ENCODE results near the gene GANAB. TPM values are rescaled to one million over a fixed set of nuclear protein-coding genes. Genes with fewer than 3 reads are reported as not detected.

GANAB gene
- total RNA-seq, 3 donors from 2014 or later (not counting 1 experiment from before 2014, with no cell fraction given): 236 to 275 (median 246) TPM

GRCh38 chr11:62644220-62644619, 2.2 kb downstream of the GANAB start:
- intact Hi-C loops (cut with micrococcal nuclease): no loop called here
- peak overlapping the region in 1 of 2 donors; percentile 94 for H3K27ac Mint-ChIP-seq
- H3K36me3 ChIP-seq (ENCODE audit: control insufficient read depth, insufficient read depth, low read length): peaks cover 32% of the 10 kb centered on the region
- peaks cover 5% of the 10 kb centered on the region for H3K36me3 Mint-ChIP-seq
- no peaks in the 10 kb centered on the region for H3K9me3 Mint-ChIP-seq
- no peaks in the 10 kb centered on the region for H3K9me3 ChIP-seq (ENCODE audit: control insufficient read depth, insufficient read depth, low read length)
- H3K27me3 ChIP-seq (ENCODE audit: control insufficient read depth, insufficient read depth, low read length): no peaks in the 10 kb centered on the region
- no peak overlapping the region for H3K4me3 ChIP-seq (ENCODE audit: low read length)
- H3K4me1 ChIP-seq (ENCODE audit: control insufficient read depth, insufficient read depth, low read length): peaks cover 43% of the 10 kb centered on the region
- H3K27me3 Mint-ChIP-seq (ENCODE audit: low read depth in 2 of 2): no peaks in the 10 kb centered on the region
- peak overlapping the region; percentile 37 for H3K4me3 Mint-ChIP-seq
- ATAC-seq: no peak
- peaks cover 18 to 26% of the 10 kb centered on the region in 2 donors for H3K4me1 Mint-ChIP-seq
- no peak overlapping the region for H3K27ac ChIP-seq (ENCODE audit: low read length)
- DNase-seq: no peak
- TF ChIP-seq, protein P1, sequence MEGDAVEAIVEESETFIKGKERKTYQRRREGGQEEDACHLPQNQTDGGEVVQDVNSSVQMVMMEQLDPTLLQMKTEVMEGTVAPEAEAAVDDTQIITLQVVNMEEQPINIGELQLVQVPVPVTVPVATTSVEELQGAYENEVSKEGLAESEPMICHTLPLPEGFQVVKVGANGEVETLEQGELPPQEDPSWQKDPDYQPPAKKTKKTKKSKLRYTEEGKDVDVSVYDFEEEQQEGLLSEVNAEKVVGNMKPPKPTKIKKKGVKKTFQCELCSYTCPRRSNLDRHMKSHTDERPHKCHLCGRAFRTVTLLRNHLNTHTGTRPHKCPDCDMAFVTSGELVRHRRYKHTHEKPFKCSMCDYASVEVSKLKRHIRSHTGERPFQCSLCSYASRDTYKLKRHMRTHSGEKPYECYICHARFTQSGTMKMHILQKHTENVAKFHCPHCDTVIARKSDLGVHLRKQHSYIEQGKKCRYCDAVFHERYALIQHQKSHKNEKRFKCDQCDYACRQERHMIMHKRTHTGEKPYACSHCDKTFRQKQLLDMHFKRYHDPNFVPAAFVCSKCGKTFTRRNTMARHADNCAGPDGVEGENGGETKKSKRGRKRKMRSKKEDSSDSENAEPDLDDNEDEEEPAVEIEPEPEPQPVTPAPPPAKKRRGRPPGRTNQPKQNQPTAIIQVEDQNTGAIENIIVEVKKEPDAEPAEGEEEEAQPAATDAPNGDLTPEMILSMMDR (IDR thresholded peaks at IDR 0.05): no peak
- WGBS (ENCODE audit: insufficient coverage): 92% methylated on average over 8 of the region's 8 CpGs

GRCh38 chr11:62632492-62632891, 13.9 kb downstream of the GANAB start:
- no peaks in the 10 kb centered on the region for H3K9me3 ChIP-seq (ENCODE audit: control insufficient read depth, insufficient read depth, low read length)
- Mint-ChIP-seq H3K36me3 (no peaks in the 10 kb centered on the region), H3K4me1 (peaks cover 10 to 15% of the 10 kb centered on the region in 2 donors), H3K9me3 (no peaks in the 10 kb centered on the region), H3K4me3 (no peak overlapping the region), H3K27ac (peak overlapping the region in 1 of 2 donors; percentile 45), H3K27me3 (ENCODE audit: low read depth in 2 of 2) (no peaks in the 10 kb centered on the region)
- ATAC-seq (no peak), DNase-seq (no peak)
- intact Hi-C loops (cut with micrococcal nuclease): no loop called here
- peaks cover 80% of the 10 kb centered on the region for H3K36me3 ChIP-seq (ENCODE audit: control insufficient read depth, insufficient read depth, low read length)
- H3K27ac ChIP-seq (ENCODE audit: low read length): no peak overlapping the region
- H3K27me3 ChIP-seq (ENCODE audit: control insufficient read depth, insufficient read depth, low read length): no peaks in the 10 kb centered on the region
- TF ChIP-seq, protein P1 (IDR thresholded peaks at IDR 0.05): no peak
- peaks cover 9% of the 10 kb centered on the region for H3K4me1 ChIP-seq (ENCODE audit: control insufficient read depth, insufficient read depth, low read length)
- no peak overlapping the region for H3K4me3 ChIP-seq (ENCODE audit: low read length)
- WGBS (ENCODE audit: insufficient coverage): 99% methylated on average over 6 of the region's 6 CpGs

DNA sequence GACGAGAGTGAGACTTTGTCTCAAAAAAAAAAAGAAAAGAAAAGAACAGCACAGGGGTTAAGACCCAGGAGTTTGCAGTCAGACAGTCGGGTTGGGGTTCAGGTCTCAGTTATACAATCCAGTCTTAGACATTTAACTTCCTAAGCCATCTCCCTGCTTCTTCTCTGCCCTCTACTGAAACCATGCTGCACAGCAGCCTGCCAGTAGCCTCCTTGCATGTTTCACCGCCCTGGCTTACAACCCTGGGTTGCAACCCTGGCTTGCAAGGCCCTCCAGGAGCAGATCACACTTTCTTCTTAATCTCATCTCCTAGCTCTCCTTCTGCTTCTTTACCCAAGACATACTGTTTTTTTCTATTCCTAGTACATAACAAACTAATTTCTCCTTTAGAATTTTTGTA, 18.7 kb downstream of the GANAB start:
- peak in 2 of 3 donors; percentile 36 to 38 for ATAC-seq
- DNase-seq: peak in 1 of 2 donors; percentile 33
- Histone ChIP-seq H3K9me3 (ENCODE audit: control insufficient read depth, insufficient read depth, low read length) (no peaks in the 10 kb centered on the region), H3K27me3 (ENCODE audit: control insufficient read depth, insufficient read depth, low read length) (no peaks in the 10 kb centered on the region), H3K36me3 (ENCODE audit: control insufficient read depth, insufficient read depth, low read length) (peaks cover 70% of the 10 kb centered on the region), H3K27ac (ENCODE audit: low read length) (no peak overlapping the region), H3K4me1 (ENCODE audit: control insufficient read depth, insufficient read depth, low read length) (no peaks in the 10 kb centered on the region), H3K4me3 (ENCODE audit: low read length) (no peak overlapping the region)
- H3K4me1 Mint-ChIP-seq: peaks cover 0 to 5% of the 10 kb centered on the region in 2 donors
- WGBS (ENCODE audit: insufficient coverage): 96% methylated on average over 3 of the region's 3 CpGs
- peak overlapping the region in 1 of 2 donors; percentile 10 for H3K27ac Mint-ChIP-seq
- no peaks in the 10 kb centered on the region for H3K36me3 Mint-ChIP-seq
- TF ChIP-seq, protein P1 (IDR thresholded peaks at IDR 0.05): no peak
- H3K27me3 Mint-ChIP-seq (ENCODE audit: low read depth in 2 of 2): no peaks in the 10 kb centered on the region
- intact Hi-C loops (cut with micrococcal nuclease): no loop called here
- H3K9me3 Mint-ChIP-seq: no peaks in the 10 kb centered on the region
- no peak overlapping the region for H3K4me3 Mint-ChIP-seq
